Erythroblast (primary cell): ENCODE results near the gene HNRNPU.

Experiments
- GATA1 ChIP-seq: IDR thresholded peaks from 2 replicates; pipeline ENCODE4 v1.6.1; 2011; ENCODE audit warnings: low read depth, mild to moderate bottlenecking, control low read depth, low read length, moderate library complexity
- POLR2A ChIP-seq: IDR thresholded peaks from 2 replicates; pipeline ENCODE4 v1.6.1; 2011; ENCODE audit warnings: mild to moderate bottlenecking, low read length

GRCh38 chr1:244807138-244807537, 57.2 kb downstream of the HNRNPU start:
- TF ChIP-seq POLR2A (no peak), GATA1 (no peak)
